ENCODE results near the gene LUC7L3.
A peak's percentile ranks its signal among the peaks of the same experiment; 100 is the strongest.

GRCh38 chr17:50708050-50709000 lies 11.1 kb upstream of the LUC7L3 start:
- TF ChIP-seq, protein P1, sequence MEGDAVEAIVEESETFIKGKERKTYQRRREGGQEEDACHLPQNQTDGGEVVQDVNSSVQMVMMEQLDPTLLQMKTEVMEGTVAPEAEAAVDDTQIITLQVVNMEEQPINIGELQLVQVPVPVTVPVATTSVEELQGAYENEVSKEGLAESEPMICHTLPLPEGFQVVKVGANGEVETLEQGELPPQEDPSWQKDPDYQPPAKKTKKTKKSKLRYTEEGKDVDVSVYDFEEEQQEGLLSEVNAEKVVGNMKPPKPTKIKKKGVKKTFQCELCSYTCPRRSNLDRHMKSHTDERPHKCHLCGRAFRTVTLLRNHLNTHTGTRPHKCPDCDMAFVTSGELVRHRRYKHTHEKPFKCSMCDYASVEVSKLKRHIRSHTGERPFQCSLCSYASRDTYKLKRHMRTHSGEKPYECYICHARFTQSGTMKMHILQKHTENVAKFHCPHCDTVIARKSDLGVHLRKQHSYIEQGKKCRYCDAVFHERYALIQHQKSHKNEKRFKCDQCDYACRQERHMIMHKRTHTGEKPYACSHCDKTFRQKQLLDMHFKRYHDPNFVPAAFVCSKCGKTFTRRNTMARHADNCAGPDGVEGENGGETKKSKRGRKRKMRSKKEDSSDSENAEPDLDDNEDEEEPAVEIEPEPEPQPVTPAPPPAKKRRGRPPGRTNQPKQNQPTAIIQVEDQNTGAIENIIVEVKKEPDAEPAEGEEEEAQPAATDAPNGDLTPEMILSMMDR (IDR thresholded peaks at IDR 0.05 in 2 of 3, conservative IDR thresholded peaks at IDR 0.05 in 1 of 3; ENCODE audit: control insufficient read depth in 2 of 3, extremely low read depth in 1 of 3, insufficient read depth in 1 of 3, low read depth in 3 of 3, low read length in 3 of 3) = peak in 1 of 3 experiments; percentile 8; a peak in 1 of 6 replicates
- TF ChIP-seq GABPA (IDR thresholded peaks at IDR 0.05; ENCODE audit: low read depth) = no peak
- no peak for TF ChIP-seq RCOR1 (conservative IDR thresholded peaks at IDR 0.05; ENCODE audit: low read depth, low read length)
- no peak for TF ChIP-seq SP1 (IDR thresholded peaks at IDR 0.05; ENCODE audit: low read depth, low read length)
- no peak for TF ChIP-seq SPI1 (IDR thresholded peaks at IDR 0.05; ENCODE audit: borderline replicate concordance, insufficient read depth, low read depth, low read length)

Data from GM12878 (cell line).